OCI-LY3 (cell line): ENCODE data around the gene PERM1.
A peak's percentile ranks its signal among the peaks of the same experiment; 100 is the strongest.

Experiments
- H2AFZ ChIP-seq: fragments of 200-600, 300-600 bp; shearing (Covaris generic); 2 replicates; pipeline ENCODE4 v1.6.0; 2014; ENCODE audit warnings: antibody characterized with exemption, low read depth, low read length
- H3K27ac ChIP-seq: fragments of 200-600, 300-600 bp; sonication (generic); 2 replicates; pipeline ENCODE4 v1.5.1; 2014; ENCODE audit warnings: mild to moderate bottlenecking, low read length, moderate library complexity, mixed read lengths
- H3K27me3 ChIP-seq: fragments of 200-600, 300-600 bp; sonication (generic); 2 replicates; pipeline ENCODE4 v1.6.1; 2014; ENCODE audit warnings: low read depth, low read length, mixed read lengths
- H3K36me3 ChIP-seq: fragments of 200-600, 300-600 bp; sonication (generic); replicated peaks from 2 replicates; pipeline ENCODE3; 2014; ENCODE audit warnings: low read depth, low read length, mixed read lengths
- H3K4me1 ChIP-seq: fragments of 300-600, 200-600 bp; sonication (generic); 2 replicates; pipeline ENCODE4 v1.6.1; 2014; ENCODE audit warnings: low read length, mixed read lengths
- H3K4me2 ChIP-seq: fragments of 200-600, 300-600 bp; sonication (generic); 2 replicates; pipeline ENCODE4 v1.6.1; 2014; ENCODE audit warnings: low read length, mixed read lengths
- H3K4me3 ChIP-seq: fragments of 300-600, 200-600 bp; sonication (generic); 2 replicates; pipeline ENCODE4 v1.5.1; 2014; ENCODE audit warnings: antibody characterized with exemption, mild to moderate bottlenecking, low read length, moderate library complexity
- H3K79me2 ChIP-seq: fragments of 300-600, 200-600 bp; shearing (Covaris generic); 2 replicates; pipeline ENCODE4 v1.6.1; 2014; ENCODE audit warnings: mild to moderate bottlenecking, low read length, mixed read lengths
- H3K9ac ChIP-seq: fragments of 300-600, 200-600 bp; shearing (Covaris generic); 2 replicates; pipeline ENCODE4 v1.6.0; 2014; ENCODE audit warnings: mild to moderate bottlenecking, low read length, moderate library complexity
- H3K9me3 ChIP-seq: fragments of 200-600, 300-600 bp; shearing (Covaris generic); 2 replicates; pipeline ENCODE4 v1.6.1; 2014; ENCODE audit warnings: low read length, mixed read lengths; ENCODE audit not compliant: insufficient read depth
- H4K20me1 ChIP-seq: fragments of 200-600, 300-600 bp; sonication (generic); 2 replicates; pipeline ENCODE4 v1.6.1; 2016; ENCODE audit warnings: low read length, mixed read lengths; ENCODE audit not compliant: insufficient read depth
- CTCF ChIP-seq: fragments of 200-600, 300-600 bp; sonication (generic); IDR thresholded peaks from 2 replicates; pipeline ENCODE4 v1.5.1; 2014; ENCODE audit warnings: antibody characterized with exemption, low read length, low read depth
- EZH2phosphoT487 ChIP-seq: fragments of 200-600 bp; shearing (Covaris generic); IDR thresholded peaks from 2 replicates; pipeline ENCODE4 v1.6.1; 2018; ENCODE audit warnings: antibody characterized with exemption, mixed run types, low read depth

The PERM1 gene

GRCh38 chr1:1022302-1023009 is 40.6 kb upstream of the PERM1 start:
- no peak overlapping the region for H3K9ac ChIP-seq
- no peak overlapping the region for H3K4me2 ChIP-seq
- no peak overlapping the region for H3K27ac ChIP-seq

GRCh38 chr1:1021920-1022259 is 40.0 kb upstream of the PERM1 start:
- Histone ChIP-seq H3K27ac (no peak overlapping the region), H3K9ac (no peak overlapping the region), H3K4me3 (no peak overlapping the region), H3K9me3 (no peaks in the 10 kb centered on the region), H3K79me2 (no peaks in the 10 kb centered on the region), H3K27me3 (peaks cover 13% of the 10 kb centered on the region), H3K4me1 (peaks cover 7% of the 10 kb centered on the region; the same call in 1 of the 2 replicates), H3K4me2 (no peak overlapping the region), H4K20me1 (0 out of 2 replicates have a peak, but pooled peaks cover 4% of the 10 kb centered on the region), H3K36me3 (no peaks in the 10 kb centered on the region), H2AFZ (no peak overlapping the region)
- no peak for TF ChIP-seq CTCF
- TF ChIP-seq EZH2phosphoT487, result no peak

More at GRCh38 chr1:1022302-1023009, 40.6 kb upstream of the PERM1 start:
- TF ChIP-seq EZH2phosphoT487 (no peak), CTCF (no peak)
- Histone ChIP-seq H3K79me2 (no peaks in the 10 kb centered on the region), H3K4me1 (peaks cover 7% of the 10 kb centered on the region; the same call in 1 of the 2 replicates), H3K4me3 (no peak overlapping the region), H4K20me1 (0 out of 2 replicates have a peak, but pooled peaks cover 4% of the 10 kb centered on the region), H2AFZ (no peak overlapping the region), H3K27me3 (peaks cover 13% of the 10 kb centered on the region), H3K9me3 (no peaks in the 10 kb centered on the region), H3K36me3 (no peaks in the 10 kb centered on the region)

- Histone ChIP-seq H3K79me2 (no peaks in the 10 kb centered on the region), H3K36me3 (no peaks in the 10 kb centered on the region), H3K27me3 (peaks cover 13% of the 10 kb centered on the region), H3K9me3 (no peaks in the 10 kb centered on the region), H3K27ac (no peak overlapping the region), H3K4me3 (peak overlapping the region; percentile 81), H3K4me1 (peaks cover 7% of the 10 kb centered on the region; the same call in 1 of the 2 replicates), H2AFZ (no peak overlapping the region), H3K4me2 (peak overlapping the region; percentile 78), H4K20me1 (0 out of 2 replicates have a peak, but pooled peaks cover 4% of the 10 kb centered on the region), H3K9ac (0 out of 2 replicates have a peak overlapping the region, but pooled peaks have one; percentile 1)
- TF ChIP-seq EZH2phosphoT487 (no peak), CTCF (no peak)
Measured at GRCh38 chr1:1021010-1021919, 39.4 kb upstream of the PERM1 start.
